B cell (primary cell): Measurements from ENCODE around the gene CCL4L2.

Experiments used
- EZH2 ChIP-seq: IDR thresholded peaks from 2 replicates; pipeline ENCODE4 v1.6.1; 2012; ENCODE audit warnings: borderline replicate concordance, low read depth, mild to moderate bottlenecking, moderate library complexity, low read length; ENCODE audit not compliant: insufficient read depth, poor library complexity, severe bottlenecking
- TF ChIP-seq, protein P1 (sequence below): fragments of 200-600 bp; IDR thresholded peaks from one replicate; pipeline ENCODE4 v1.8.0; 2022; ENCODE audit warnings: antibody characterized with exemption, mild to moderate bottlenecking

DNA sequence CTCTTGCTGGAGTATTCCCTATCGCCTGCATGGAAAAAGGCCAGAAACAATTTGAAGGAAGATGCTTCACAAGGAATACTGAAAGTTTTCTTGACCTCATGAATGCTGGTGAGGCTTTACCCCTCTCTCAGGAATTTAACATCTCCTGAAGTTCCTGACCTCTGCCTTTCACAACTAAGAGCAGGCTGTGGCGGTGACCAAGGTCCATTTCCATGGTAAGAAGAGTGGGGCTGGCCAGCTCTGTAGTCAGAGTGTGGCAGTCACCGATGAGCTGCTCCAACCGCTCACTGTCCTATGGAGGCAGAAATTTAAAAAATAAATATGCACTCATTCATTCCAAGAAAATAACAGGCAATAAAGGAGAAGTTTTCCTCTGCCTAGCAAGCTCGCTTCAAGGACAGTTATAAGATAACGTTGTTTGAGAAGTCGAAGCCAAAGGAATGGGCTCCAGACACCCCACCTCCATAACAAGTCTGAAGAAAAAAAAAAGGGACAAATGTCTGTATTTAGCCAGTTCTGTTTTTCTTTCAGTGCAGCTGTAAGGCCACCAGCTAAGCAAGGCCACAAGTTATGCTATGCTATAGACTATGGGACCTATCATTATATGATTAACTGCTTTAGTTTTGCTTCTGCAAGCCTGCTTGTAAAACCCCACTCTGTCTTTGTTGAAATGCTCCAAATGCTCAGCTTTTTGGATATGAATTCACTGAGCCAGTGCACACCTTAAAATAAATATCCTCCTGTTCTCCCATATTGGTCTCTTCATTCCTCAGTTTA lies 6.0 kb upstream of the CCL4L2 start:
- TF ChIP-seq, protein P1, sequence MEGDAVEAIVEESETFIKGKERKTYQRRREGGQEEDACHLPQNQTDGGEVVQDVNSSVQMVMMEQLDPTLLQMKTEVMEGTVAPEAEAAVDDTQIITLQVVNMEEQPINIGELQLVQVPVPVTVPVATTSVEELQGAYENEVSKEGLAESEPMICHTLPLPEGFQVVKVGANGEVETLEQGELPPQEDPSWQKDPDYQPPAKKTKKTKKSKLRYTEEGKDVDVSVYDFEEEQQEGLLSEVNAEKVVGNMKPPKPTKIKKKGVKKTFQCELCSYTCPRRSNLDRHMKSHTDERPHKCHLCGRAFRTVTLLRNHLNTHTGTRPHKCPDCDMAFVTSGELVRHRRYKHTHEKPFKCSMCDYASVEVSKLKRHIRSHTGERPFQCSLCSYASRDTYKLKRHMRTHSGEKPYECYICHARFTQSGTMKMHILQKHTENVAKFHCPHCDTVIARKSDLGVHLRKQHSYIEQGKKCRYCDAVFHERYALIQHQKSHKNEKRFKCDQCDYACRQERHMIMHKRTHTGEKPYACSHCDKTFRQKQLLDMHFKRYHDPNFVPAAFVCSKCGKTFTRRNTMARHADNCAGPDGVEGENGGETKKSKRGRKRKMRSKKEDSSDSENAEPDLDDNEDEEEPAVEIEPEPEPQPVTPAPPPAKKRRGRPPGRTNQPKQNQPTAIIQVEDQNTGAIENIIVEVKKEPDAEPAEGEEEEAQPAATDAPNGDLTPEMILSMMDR: no peak
- TF ChIP-seq EZH2: no peak
